ENCODE data around the gene C1orf53. TPM values are rescaled to one million over a fixed set of nuclear protein-coding genes. Genes with fewer than 3 reads are reported as not detected.

Gene C1orf53
- total RNA-seq, 1 experiment from 2014 or later, result 0.33 TPM

GRCh38 chr1:197921235-197922069, 19.0 kb downstream of the C1orf53 start (continued):
- TF ChIP-seq, protein P1, sequence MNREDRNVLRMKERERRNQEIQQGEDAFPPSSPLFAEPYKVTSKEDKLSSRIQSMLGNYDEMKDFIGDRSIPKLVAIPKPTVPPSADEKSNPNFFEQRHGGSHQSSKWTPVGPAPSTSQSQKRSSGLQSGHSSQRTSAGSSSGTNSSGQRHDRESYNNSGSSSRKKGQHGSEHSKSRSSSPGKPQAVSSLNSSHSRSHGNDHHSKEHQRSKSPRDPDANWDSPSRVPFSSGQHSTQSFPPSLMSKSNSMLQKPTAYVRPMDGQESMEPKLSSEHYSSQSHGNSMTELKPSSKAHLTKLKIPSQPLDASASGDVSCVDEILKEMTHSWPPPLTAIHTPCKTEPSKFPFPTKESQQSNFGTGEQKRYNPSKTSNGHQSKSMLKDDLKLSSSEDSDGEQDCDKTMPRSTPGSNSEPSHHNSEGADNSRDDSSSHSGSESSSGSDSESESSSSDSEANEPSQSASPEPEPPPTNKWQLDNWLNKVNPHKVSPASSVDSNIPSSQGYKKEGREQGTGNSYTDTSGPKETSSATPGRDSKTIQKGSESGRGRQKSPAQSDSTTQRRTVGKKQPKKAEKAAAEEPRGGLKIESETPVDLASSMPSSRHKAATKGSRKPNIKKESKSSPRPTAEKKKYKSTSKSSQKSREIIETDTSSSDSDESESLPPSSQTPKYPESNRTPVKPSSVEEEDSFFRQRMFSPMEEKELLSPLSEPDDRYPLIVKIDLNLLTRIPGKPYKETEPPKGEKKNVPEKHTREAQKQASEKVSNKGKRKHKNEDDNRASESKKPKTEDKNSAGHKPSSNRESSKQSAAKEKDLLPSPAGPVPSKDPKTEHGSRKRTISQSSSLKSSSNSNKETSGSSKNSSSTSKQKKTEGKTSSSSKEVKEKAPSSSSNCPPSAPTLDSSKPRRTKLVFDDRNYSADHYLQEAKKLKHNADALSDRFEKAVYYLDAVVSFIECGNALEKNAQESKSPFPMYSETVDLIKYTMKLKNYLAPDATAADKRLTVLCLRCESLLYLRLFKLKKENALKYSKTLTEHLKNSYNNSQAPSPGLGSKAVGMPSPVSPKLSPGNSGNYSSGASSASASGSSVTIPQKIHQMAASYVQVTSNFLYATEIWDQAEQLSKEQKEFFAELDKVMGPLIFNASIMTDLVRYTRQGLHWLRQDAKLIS (CRISPR knock-in tag; IDR thresholded peaks at IDR 0.05; ENCODE audit: borderline replicate concordance), result no peak
- TF ChIP-seq MLX (CRISPR knock-in tag; IDR thresholded peaks at IDR 0.05) (no peak), MYBL2 (CRISPR knock-in tag; IDR thresholded peaks at IDR 0.05) (0 out of 2 replicates have a peak, but pooled peaks have one; percentile 25), CBFB (CRISPR knock-in tag; IDR thresholded peaks at IDR 0.05; ENCODE audit: low read depth) (no peak), ZNF423 (CRISPR knock-in tag; IDR thresholded peaks at IDR 0.05) (no peak), IRF2 (CRISPR knock-in tag; IDR thresholded peaks at IDR 0.05; ENCODE audit: borderline replicate concordance, low read depth) (no peak), KAT7 (CRISPR knock-in tag; IDR thresholded peaks at IDR 0.05; ENCODE audit: borderline replicate concordance) (0 out of 2 replicates have a peak, but pooled peaks have one; percentile 39), SP1 (CRISPR knock-in tag; conservative IDR thresholded peaks at IDR 0.05) (0 out of 2 replicates have a peak, but pooled peaks have one; percentile 35), CREB1 (CRISPR knock-in tag; IDR thresholded peaks at IDR 0.05) (no peak)
- TF ChIP-seq, protein P2, sequence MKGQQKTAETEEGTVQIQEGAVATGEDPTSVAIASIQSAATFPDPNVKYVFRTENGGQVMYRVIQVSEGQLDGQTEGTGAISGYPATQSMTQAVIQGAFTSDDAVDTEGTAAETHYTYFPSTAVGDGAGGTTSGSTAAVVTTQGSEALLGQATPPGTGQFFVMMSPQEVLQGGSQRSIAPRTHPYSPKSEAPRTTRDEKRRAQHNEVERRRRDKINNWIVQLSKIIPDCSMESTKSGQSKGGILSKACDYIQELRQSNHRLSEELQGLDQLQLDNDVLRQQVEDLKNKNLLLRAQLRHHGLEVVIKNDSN (CRISPR knock-in tag; IDR thresholded peaks at IDR 0.05), result no peak

- Mint-ChIP-seq H3K4me1 (peaks cover 59% of the 10 kb centered on the region), H3K9me3 (no peaks in the 10 kb centered on the region), H3K4me3 (peak overlapping the region; percentile 82), H3K27me3 (ENCODE audit: low read depth) (peaks cover 95% of the 10 kb centered on the region), H3K36me3 (no peaks in the 10 kb centered on the region; the same call in 1 of the 2 replicates), H3K27ac (no peak overlapping the region)
- POLR2A ChIA-PET, result interaction anchor here (0.7 kb wide), 1 partner anchor 283 kb away, joined by 3 read pairs; no protein-coding TSS in a partner anchor
- no peak for TF ChIP-seq SMAD3 (CRISPR knock-in tag; IDR thresholded peaks at IDR 0.05; ENCODE audit: borderline replicate concordance)
- TF ChIP-seq MXD4 (CRISPR knock-in tag; IDR thresholded peaks at IDR 0.05; ENCODE audit: borderline replicate concordance), result no peak
- TF ChIP-seq GTF2I (CRISPR knock-in tag; conservative IDR thresholded peaks at IDR 0.05), result no peak
- TF ChIP-seq NFYB (CRISPR knock-in tag; conservative IDR thresholded peaks at IDR 0.05; ENCODE audit: low read depth), result no peak
- CTCF ChIA-PET, result interaction anchor here (1.0 to 1.5 kb wide), 4 partner anchors 12 to 402 kb away, joined by 3 to 5 read pairs (median 5); partner anchors contain the start of gene C1orf53
- no peak for DNase-seq (ENCODE audit: low spot score)
- no peak for ATAC-seq
Observed at GRCh38 chr1:197922070-197922390, 19.6 kb downstream of the C1orf53 start.

DNA sequence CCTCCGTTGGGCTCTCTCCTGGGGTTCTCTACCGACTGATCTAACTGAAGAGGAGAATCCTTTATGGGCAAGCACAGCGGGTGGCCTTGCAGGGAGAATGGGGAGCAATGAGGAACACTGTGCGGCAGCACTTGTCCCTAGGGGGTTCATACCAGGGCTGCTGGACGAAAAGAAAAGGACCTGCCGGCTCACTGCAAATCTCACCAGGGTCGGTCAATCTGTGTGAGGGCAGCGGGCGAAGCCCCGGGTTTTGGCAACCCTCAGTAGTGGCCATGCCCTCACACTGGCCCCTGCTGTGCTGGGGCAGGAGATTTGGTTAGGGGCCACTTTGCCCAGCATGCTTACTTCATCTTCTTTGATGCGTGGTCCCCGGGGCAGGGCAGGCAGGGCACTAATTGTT, 20.6 kb downstream of the C1orf53 start:
- Mint-ChIP-seq H3K36me3 (no peaks in the 10 kb centered on the region; the same call in 1 of the 2 replicates), H3K4me1 (peaks cover 49% of the 10 kb centered on the region), H3K9me3 (no peaks in the 10 kb centered on the region), H3K27me3 (ENCODE audit: low read depth) (peaks cover 95% of the 10 kb centered on the region), H3K4me3 (no peak overlapping the region; the same call in 1 of the 2 replicates), H3K27ac (no peak overlapping the region)
- ChIA-PET POLR2A (no interaction called here), CTCF (interaction anchor here (1.2 kb wide), 1 partner anchor 397 kb away, joined by 3 read pairs; no protein-coding TSS in a partner anchor)
- DNase-seq (ENCODE audit: low spot score) (no peak), ATAC-seq (no peak)
- TF ChIP-seq EMX1 (CRISPR knock-in tag; IDR thresholded peaks at IDR 0.05) (no peak), SOX15 (CRISPR knock-in tag; IDR thresholded peaks at IDR 0.05) (no peak), HMGA2 (CRISPR knock-in tag; IDR thresholded peaks at IDR 0.05) (no peak), ZNF423 (CRISPR knock-in tag; IDR thresholded peaks at IDR 0.05) (peak; percentile 45; the same call in 1 of the 2 replicates), E2F4 (CRISPR knock-in tag; IDR thresholded peaks at IDR 0.05; ENCODE audit: borderline replicate concordance, low read depth) (no peak), GRHL2 (CRISPR knock-in tag; IDR thresholded peaks at IDR 0.05; ENCODE audit: insufficient replicate concordance, severe bottlenecking) (no peak), GTF2I (CRISPR knock-in tag; conservative IDR thresholded peaks at IDR 0.05) (no peak)
- TF ChIP-seq, protein P2 (CRISPR knock-in tag; IDR thresholded peaks at IDR 0.05), result no peak

All from WTC11 (cell line).